Adipose tissue (tissue), 3 donors: ENCODE results near the gene CEP295NL. TPM values are rescaled to one million over a fixed set of nuclear protein-coding genes. Genes with fewer than 3 reads are reported as not detected.
"Not testable (repeated sequence)": the region's sequence is repeated elsewhere in the genome, so short reads cannot be mapped to it uniquely, and the experiment has no call there.

ENCODE experiments used
- H3K27ac ChIP-seq: one replicate; pipeline ENCODE4 v1.5.1; 2013; ENCODE audit warnings: low read depth, low read length
- WGBS, 3 donors: extraction: QIAGEN DNeasy Blood & Tissue Kit; methylation state at CpG; one replicate each; pipeline ENCODE4 v1.1.7; 2013; 5-methylcytosine and 5-hydroxymethylcytosine counted together
- polyA plus RNA-seq, 3 donors: library from polyadenylated mRNA; stranded (reverse); fragments of 200-250 nt; gene quantifications; one replicate each; pipeline ENCODE4 v1.2.3, GENCODE V29; 2013
- donor health status: healthy with polysubstance abuse.
- donor health status: Bipolar disorder and iron deficiency.
- donor health status: healthy.

CEP295NL gene
- polyA plus RNA-seq, 3 donors = 0.03 to 2.4 (median 0.15) TPM

- 89 to 98% (median 92%) methylated on average over 15 of the region's 15 CpGs for WGBS, 3 donors
- no peak overlapping the region for H3K27ac ChIP-seq
Observed at GRCh38 chr17:78913115-78913514, 10.1 kb upstream of the CEP295NL start.

- WGBS, 3 donors = 49 to 70% (median 67%) methylated on average over 8 of the region's 8 CpGs
- H3K27ac ChIP-seq = no peak overlapping the region
Observed at GRCh38 chr17:78912082-78912481, 9.1 kb upstream of the CEP295NL start.

- WGBS, 3 donors = 84 to 90% (median 84%) methylated on average over 7 of the region's 7 CpGs
- not testable (repeated sequence) for H3K27ac ChIP-seq
Observed at GRCh38 chr17:78911543-78911942, 8.5 kb upstream of the CEP295NL start.

- no peak overlapping the region for H3K27ac ChIP-seq
- 56 to 81% (median 57%) methylated on average over 11 of the region's 11 CpGs for WGBS, 3 donors
Observed at GRCh38 chr17:78910497-78911284, 7.7 kb upstream of the CEP295NL start.

GRCh38 chr17:78908426-78908825 lies 5.4 kb upstream of the CEP295NL start:
- no peak overlapping the region for H3K27ac ChIP-seq
- WGBS, 3 donors = 20 to 67% (median 55%) methylated on average over 4 of the region's 4 CpGs

GRCh38 chr17:78905541-78905940 lies 2.5 kb upstream of the CEP295NL start:
- no peak overlapping the region for H3K27ac ChIP-seq
- 84 to 91% (median 90%) methylated on average over 7 of the region's 7 CpGs for WGBS, 3 donors

GRCh38 chr17:78905116-78905515 lies 2.1 kb upstream of the CEP295NL start:
- WGBS, 3 donors = 83 to 86% (median 85%) methylated on average over 6 of the region's 6 CpGs
- no peak overlapping the region for H3K27ac ChIP-seq

GRCh38 chr17:78904371-78904770 lies 1.4 kb upstream of the CEP295NL start:
- no peak overlapping the region for H3K27ac ChIP-seq
- WGBS, 3 donors = 73 to 87% (median 79%) methylated on average over 9 of the region's 9 CpGs

- 92 to 96% (median 92%) methylated on average over 8 of the region's 8 CpGs for WGBS, 3 donors
- H3K27ac ChIP-seq = not testable (repeated sequence)
Observed at GRCh38 chr17:78902231-78902630, 770 bp downstream of the CEP295NL start.

- WGBS, 3 donors = 96% methylated on average over 10 of the region's 10 CpGs
- no peak overlapping the region for H3K27ac ChIP-seq
Observed at GRCh38 chr17:78901806-78902205, 1.2 kb downstream of the CEP295NL start.

GRCh38 chr17:78900816-78901215 lies 2.2 kb downstream of the CEP295NL start:
- WGBS, 3 donors = 85 to 92% (median 86%) methylated on average over 28 to 29 of the region's 29 CpGs
- no peak overlapping the region for H3K27ac ChIP-seq

GRCh38 chr17:78899361-78900260 lies 3.4 kb downstream of the CEP295NL start:
- WGBS, 3 donors = 60 to 66% (median 65%) methylated on average over 18 of the region's 18 CpGs

GRCh38 chr17:78898947-78899346 lies 4.1 kb downstream of the CEP295NL start:
- no peak overlapping the region for H3K27ac ChIP-seq
- 89 to 91% (median 91%) methylated on average over 13 of the region's 13 CpGs for WGBS, 3 donors

More at GRCh38 chr17:78899361-78900260, 3.4 kb downstream of the CEP295NL start:
- H3K27ac ChIP-seq = no peak overlapping the region

- 81 to 86% (median 82%) methylated on average over 17 of the region's 17 CpGs for WGBS, 3 donors
- H3K27ac ChIP-seq = no peak overlapping the region
Observed at GRCh38 chr17:78898075-78898836, 4.7 kb downstream of the CEP295NL start.

- no peak overlapping the region for H3K27ac ChIP-seq
- 71 to 92% (median 73%) methylated on average over 7 of the region's 7 CpGs for WGBS, 3 donors
Observed at GRCh38 chr17:78897664-78898047, 5.3 kb downstream of the CEP295NL start.

GRCh38 chr17:78896834-78897663 lies 6.0 kb downstream of the CEP295NL start:
- WGBS, 3 donors = 80 to 90% (median 85%) methylated on average over 32 to 34 of the region's 34 CpGs
- no peak overlapping the region for H3K27ac ChIP-seq

- H3K27ac ChIP-seq = no peak overlapping the region
- WGBS, 3 donors = 75 to 87% (median 79%) methylated on average over 20 of the region's 20 CpGs
Observed at GRCh38 chr17:78896091-78896833, 6.7 kb downstream of the CEP295NL start.
